Kidney glomerular epithelial cell (primary cell): Measurements from ENCODE around the gene MYO5C.

Source experiments
- DNase-seq: peaks from one replicate; lab custom pipeline; 2025; lab: John Stamatoyannopoulos, UW

Gene MYO5C

GRCh38 chr15:52146776-52147175, 148.8 kb downstream of the MYO5C start:
- no peak for DNase-seq

GRCh38 chr15:52146261-52146660, 149.3 kb downstream of the MYO5C start:
- no peak for DNase-seq

DNA sequence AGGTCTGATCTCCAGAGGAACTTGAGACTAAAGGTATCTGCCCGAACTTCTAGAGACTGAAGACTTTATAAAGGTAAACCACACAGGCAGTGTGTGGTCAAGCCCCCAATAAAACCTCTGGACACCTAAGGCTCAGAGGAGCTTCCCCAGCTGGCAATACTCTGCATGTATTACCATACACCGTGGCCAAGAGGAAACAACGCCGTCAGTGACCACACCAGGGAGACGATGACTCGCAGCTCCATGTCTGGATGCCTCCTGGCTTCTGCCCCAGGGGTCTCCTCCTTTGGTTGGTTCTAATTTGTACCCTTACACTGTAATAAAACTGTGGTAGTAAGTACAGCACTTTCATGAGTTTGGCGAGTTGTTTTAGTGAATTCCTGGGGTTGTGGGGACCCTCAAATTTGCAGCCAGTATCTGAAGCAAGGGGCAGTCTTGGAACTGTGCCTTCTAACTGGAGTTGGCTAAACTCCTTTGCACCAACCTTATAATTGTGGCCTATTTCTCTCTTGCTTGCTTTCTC, 150.9 kb downstream of the MYO5C start:
- no peak for DNase-seq

- DNase-seq: peak; percentile 69
Measured at GRCh38 chr15:52143873-52144272, 151.7 kb downstream of the MYO5C start.
